ENCODE measurements around the gene MYO1H. TPM values are rescaled to one million over a fixed set of nuclear protein-coding genes. Genes with fewer than 3 reads are reported as not detected.

Gene MYO1H
- total and polyA plus RNA-seq, 2 of the 13 experiments (the other 11 are each of a cell fraction or from before 2014, with no cell fraction given) = not detected

GRCh38 chr12:109352184-109352583, 4.5 kb downstream of the MYO1H start (continued):
- TF ChIP-seq PRDM10 (CRISPR knock-in tag; IDR thresholded peaks at IDR 0.05; ENCODE audit: low read depth) = no peak

- H3K79me2 ChIP-seq (ENCODE audit: insufficient read depth, low read length) = no peaks in the 10 kb centered on the region
- no peaks in the 10 kb centered on the region for H4K20me1 ChIP-seq (ENCODE audit: insufficient read depth, low read length)
- no peak overlapping the region for H3K4me2 ChIP-seq (ENCODE audit: low read depth, low read length)
- FAIRE-seq (no peak), DNase-seq (ENCODE audit: low spot score) (no peak), ATAC-seq (no peak)
- H3K9me3 ChIP-seq (ENCODE audit: low read length) = no peaks in the 10 kb centered on the region
- no peak for TF ChIP-seq SSRP1 (CRISPR knock-in tag; IDR thresholded peaks at IDR 0.05)
- POLR2A ChIA-PET = no interaction called here
- no peak overlapping the region for H3K9ac ChIP-seq (ENCODE audit: insufficient read depth, low read depth, low read length)
- BruUV-seq (replicated peaks) = no TSS peak
- CTCF ChIA-PET (ENCODE audit: low intra/inter-chr PET ratio, low total read pairs) = no interaction called here
- H2AFZ ChIP-seq (ENCODE audit: low read length) = no peak overlapping the region
- intact Hi-C loops (cut with micrococcal nuclease; ENCODE audit: unreplicated experiment) (no loop called here), in situ Hi-C loops (cut with HindIII; ENCODE audit: extremely low pct_ligation_motif_present, low pct_unique_long_range_greater_than_20kb) (no loop called here)
- H3K27me3 ChIP-seq (ENCODE audit: control insufficient read depth in 1 of 2, insufficient read depth in 2 of 2, low read length in 2 of 2) = peaks cover 0 to 10% of the 10 kb centered on the region in 2 experiments; a peak in 3 of 5 replicates
- H3K36me3 ChIP-seq (replicated peaks in 1 of 2; ENCODE audit: control insufficient read depth in 1 of 2, insufficient read depth in 2 of 2, low read length in 2 of 2) = no peaks in the 10 kb centered on the region
- H3K4me3 ChIP-seq (replicated peaks in 1 of 3; ENCODE audit: insufficient read depth in 1 of 3, low read depth in 2 of 3, low read length in 3 of 3) = no peak overlapping the region
- no peak overlapping the region for H3K27ac ChIP-seq (ENCODE audit: extremely low read length, insufficient read depth, low read length)
- WGBS (ENCODE audit: low lambda C conversion rate) = 32% methylated on average over 3 of the region's 3 CpGs
- no peaks in the 10 kb centered on the region for H3K4me1 ChIP-seq (ENCODE audit: insufficient read depth, low read length)
Observed at GRCh38 chr12:109356577-109356976, 8.9 kb downstream of the MYO1H start.

- FAIRE-seq (no peak), ATAC-seq (no peak), DNase-seq (ENCODE audit: low spot score) (no peak)
- Histone ChIP-seq H3K79me2 (ENCODE audit: insufficient read depth, low read length) (no peaks in the 10 kb centered on the region), H3K9me3 (ENCODE audit: low read length) (no peaks in the 10 kb centered on the region), H2AFZ (ENCODE audit: low read length) (no peak overlapping the region), H4K20me1 (ENCODE audit: insufficient read depth, low read length) (no peaks in the 10 kb centered on the region), H3K36me3 (replicated peaks in 1 of 2; ENCODE audit: control insufficient read depth in 1 of 2, insufficient read depth in 2 of 2, low read length in 2 of 2) (no peaks in the 10 kb centered on the region), H3K4me2 (ENCODE audit: low read depth, low read length) (no peak overlapping the region), H3K4me3 (replicated peaks in 1 of 3; ENCODE audit: insufficient read depth in 1 of 3, low read depth in 2 of 3, low read length in 3 of 3) (no peak overlapping the region), H3K4me1 (ENCODE audit: insufficient read depth, low read length) (no peaks in the 10 kb centered on the region), H3K9ac (ENCODE audit: insufficient read depth, low read depth, low read length) (no peak overlapping the region), H3K27me3 (ENCODE audit: control insufficient read depth in 1 of 2, insufficient read depth in 2 of 2, low read length in 2 of 2) (peaks cover 0 to 10% of the 10 kb centered on the region in 2 experiments; a peak in 3 of 5 replicates), H3K27ac (ENCODE audit: extremely low read length, insufficient read depth, low read length) (no peak overlapping the region)
- 5% methylated on average over 2 of the region's 2 CpGs for WGBS (ENCODE audit: low lambda C conversion rate)
- in situ Hi-C loops (cut with HindIII; ENCODE audit: extremely low pct_ligation_motif_present, low pct_unique_long_range_greater_than_20kb) (no loop called here), intact Hi-C loops (cut with micrococcal nuclease; ENCODE audit: unreplicated experiment) (no loop called here)
- ChIA-PET POLR2A (no interaction called here), CTCF (ENCODE audit: low intra/inter-chr PET ratio, low total read pairs) (no interaction called here)
- no TSS peak for BruUV-seq (replicated peaks)
- TF ChIP-seq FUBP1 (CRISPR knock-in tag; IDR thresholded peaks at IDR 0.05; ENCODE audit: borderline replicate concordance) = no peak
- no peak for TF ChIP-seq ZNF12 (CRISPR knock-in tag; IDR thresholded peaks at IDR 0.05)
- no peak for TF ChIP-seq ZNF281 (CRISPR knock-in tag; IDR thresholded peaks at IDR 0.05; ENCODE audit: borderline replicate concordance)
- no peak for TF ChIP-seq ZNF589 (CRISPR knock-in tag; conservative IDR thresholded peaks at IDR 0.05)
- no peak for TF ChIP-seq ZNF234 (CRISPR knock-in tag; conservative IDR thresholded peaks at IDR 0.05)
- TF ChIP-seq ZNF251 (CRISPR knock-in tag; IDR thresholded peaks at IDR 0.05) = no peak
Observed at GRCh38 chr12:109357032-109357431, 9.3 kb downstream of the MYO1H start.

Measured in HepG2 (cell line).